ENCODE results near the gene CAMTA1. TPM values are rescaled to one million over a fixed set of nuclear protein-coding genes. Genes with fewer than 3 reads are reported as not detected.

The CAMTA1 gene
- total RNA-seq, 2 experiments from 2014 or later = 43.3 to 46.0 TPM

- no peaks in the 10 kb centered on the region for H3K4me1 Mint-ChIP-seq (ENCODE audit: low read depth)
- ChIA-PET CTCF (no interaction called here), POLR2A (no interaction called here)
- H3K36me3 Mint-ChIP-seq (ENCODE audit: low read depth) = no peaks in the 10 kb centered on the region
- DNase-seq (no peak), ATAC-seq (no peak)
- no peaks in the 10 kb centered on the region for H3K27me3 Mint-ChIP-seq (ENCODE audit: low read depth)
- H3K4me3 Mint-ChIP-seq = no peak overlapping the region
- no peaks in the 10 kb centered on the region for H3K9me3 Mint-ChIP-seq (ENCODE audit: insufficient read depth)
- no peak overlapping the region for H3K27ac Mint-ChIP-seq
Measured at GRCh38 chr1:7487766-7488474, 702.7 kb downstream of the CAMTA1 start.

DNA sequence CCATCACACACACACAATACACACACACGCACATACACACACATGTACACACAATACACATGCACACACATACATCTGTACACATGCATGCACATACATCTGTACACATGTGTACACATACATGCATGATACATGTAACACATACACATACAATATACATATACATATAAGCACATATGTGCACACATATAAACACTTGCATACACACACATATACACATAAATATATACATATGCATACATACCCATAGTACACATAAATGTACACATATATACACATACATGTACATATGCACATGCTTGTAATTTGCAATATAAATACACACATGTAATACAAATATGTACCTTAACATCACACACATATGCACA, 703.2 kb downstream of the CAMTA1 start:
- no peak for ATAC-seq
- DNase-seq = no peak
- Mint-ChIP-seq H3K9me3 (ENCODE audit: insufficient read depth) (no peaks in the 10 kb centered on the region), H3K27me3 (ENCODE audit: low read depth) (no peaks in the 10 kb centered on the region), H3K4me1 (ENCODE audit: low read depth) (no peaks in the 10 kb centered on the region), H3K36me3 (ENCODE audit: low read depth) (no peaks in the 10 kb centered on the region), H3K27ac (no peak overlapping the region), H3K4me3 (no peak overlapping the region)
- POLR2A ChIA-PET = no interaction called here
- CTCF ChIA-PET = no interaction called here

- ChIA-PET POLR2A (no interaction called here), CTCF (no interaction called here)
- Mint-ChIP-seq H3K36me3 (ENCODE audit: low read depth) (no peaks in the 10 kb centered on the region), H3K4me1 (ENCODE audit: low read depth) (no peaks in the 10 kb centered on the region), H3K4me3 (no peak overlapping the region), H3K27me3 (ENCODE audit: low read depth) (no peaks in the 10 kb centered on the region), H3K9me3 (ENCODE audit: insufficient read depth) (no peaks in the 10 kb centered on the region), H3K27ac (no peak overlapping the region)
- ATAC-seq = no peak
- no peak for DNase-seq
Measured at GRCh38 chr1:7489586-7489985, 704.3 kb downstream of the CAMTA1 start.

- Mint-ChIP-seq H3K4me3 (no peak overlapping the region), H3K4me1 (ENCODE audit: low read depth) (no peaks in the 10 kb centered on the region), H3K27me3 (ENCODE audit: low read depth) (no peaks in the 10 kb centered on the region), H3K9me3 (ENCODE audit: insufficient read depth) (no peaks in the 10 kb centered on the region), H3K27ac (no peak overlapping the region), H3K36me3 (ENCODE audit: low read depth) (no peaks in the 10 kb centered on the region)
- POLR2A ChIA-PET = no interaction called here
- no peak for DNase-seq
- CTCF ChIA-PET = no interaction called here
- no peak for ATAC-seq
Measured at GRCh38 chr1:7490576-7490975, 705.3 kb downstream of the CAMTA1 start.

DNA sequence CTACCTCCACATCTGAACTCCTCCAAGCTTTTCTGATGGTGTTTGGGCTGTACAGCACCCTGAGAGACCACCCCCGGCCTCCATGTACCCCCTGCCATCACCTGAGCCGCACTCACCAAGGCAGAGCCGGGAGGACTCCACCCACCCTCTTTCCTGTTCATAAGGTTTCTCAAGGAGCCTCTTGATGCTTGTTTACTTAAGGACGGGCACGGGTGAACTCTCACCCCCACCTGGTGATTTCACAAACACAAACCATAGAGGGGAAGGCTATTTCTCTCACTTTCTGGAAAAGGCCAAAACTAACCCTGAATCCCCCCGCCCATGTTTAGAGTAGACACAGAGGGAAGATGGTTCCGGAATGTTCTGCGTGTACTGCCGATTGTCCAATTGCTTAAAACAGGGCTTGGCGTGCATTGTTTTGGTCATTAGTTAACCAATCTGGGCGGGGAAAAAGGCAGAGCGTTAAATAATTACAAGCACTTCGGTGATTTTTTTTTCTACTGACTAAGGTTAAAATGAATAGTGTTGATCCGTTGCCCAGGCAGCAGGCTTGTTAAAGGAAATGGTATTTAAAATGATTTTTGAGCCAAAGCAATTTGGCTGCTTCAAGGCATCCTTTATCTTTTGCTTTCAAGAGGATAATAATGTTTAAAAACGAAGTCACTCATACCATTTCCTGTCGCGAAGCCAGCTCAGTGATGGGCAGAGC, 706.0 kb downstream of the CAMTA1 start:
- no peaks in the 10 kb centered on the region for H3K9me3 Mint-ChIP-seq (ENCODE audit: insufficient read depth)
- no peaks in the 10 kb centered on the region for H3K4me1 Mint-ChIP-seq (ENCODE audit: low read depth)
- no peak overlapping the region for H3K27ac Mint-ChIP-seq
- POLR2A ChIA-PET = no interaction called here
- no peak for DNase-seq
- H3K4me3 Mint-ChIP-seq = no peak overlapping the region
- no peaks in the 10 kb centered on the region for H3K36me3 Mint-ChIP-seq (ENCODE audit: low read depth)
- CTCF ChIA-PET = no interaction called here
- ATAC-seq = no peak
- no peaks in the 10 kb centered on the region for H3K27me3 Mint-ChIP-seq (ENCODE audit: low read depth)

DNA sequence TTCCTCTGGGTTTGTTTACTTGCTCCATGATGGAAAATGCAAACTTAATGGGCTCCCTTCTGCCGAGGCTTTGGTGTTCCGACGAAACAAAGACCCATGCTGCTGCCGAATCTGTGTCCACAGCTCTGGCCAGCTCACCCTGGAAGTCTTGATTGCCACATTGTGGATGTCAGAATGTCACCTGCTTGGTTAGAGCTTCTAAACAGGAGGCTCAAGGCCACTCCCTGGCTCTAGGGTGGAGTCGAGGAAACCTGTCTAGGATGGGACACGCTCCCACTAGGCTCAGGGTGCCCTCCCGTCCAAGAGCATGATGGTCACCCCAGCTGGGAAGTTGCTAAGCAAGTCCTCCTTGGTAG, 706.5 kb downstream of the CAMTA1 start:
- ChIA-PET POLR2A (no interaction called here), CTCF (no interaction called here)
- Mint-ChIP-seq H3K36me3 (ENCODE audit: low read depth) (no peaks in the 10 kb centered on the region), H3K9me3 (ENCODE audit: insufficient read depth) (no peaks in the 10 kb centered on the region), H3K4me3 (no peak overlapping the region), H3K27ac (no peak overlapping the region), H3K27me3 (ENCODE audit: low read depth) (no peaks in the 10 kb centered on the region), H3K4me1 (ENCODE audit: low read depth) (no peaks in the 10 kb centered on the region)
- DNase-seq = no peak
- ATAC-seq = no peak

DNA sequence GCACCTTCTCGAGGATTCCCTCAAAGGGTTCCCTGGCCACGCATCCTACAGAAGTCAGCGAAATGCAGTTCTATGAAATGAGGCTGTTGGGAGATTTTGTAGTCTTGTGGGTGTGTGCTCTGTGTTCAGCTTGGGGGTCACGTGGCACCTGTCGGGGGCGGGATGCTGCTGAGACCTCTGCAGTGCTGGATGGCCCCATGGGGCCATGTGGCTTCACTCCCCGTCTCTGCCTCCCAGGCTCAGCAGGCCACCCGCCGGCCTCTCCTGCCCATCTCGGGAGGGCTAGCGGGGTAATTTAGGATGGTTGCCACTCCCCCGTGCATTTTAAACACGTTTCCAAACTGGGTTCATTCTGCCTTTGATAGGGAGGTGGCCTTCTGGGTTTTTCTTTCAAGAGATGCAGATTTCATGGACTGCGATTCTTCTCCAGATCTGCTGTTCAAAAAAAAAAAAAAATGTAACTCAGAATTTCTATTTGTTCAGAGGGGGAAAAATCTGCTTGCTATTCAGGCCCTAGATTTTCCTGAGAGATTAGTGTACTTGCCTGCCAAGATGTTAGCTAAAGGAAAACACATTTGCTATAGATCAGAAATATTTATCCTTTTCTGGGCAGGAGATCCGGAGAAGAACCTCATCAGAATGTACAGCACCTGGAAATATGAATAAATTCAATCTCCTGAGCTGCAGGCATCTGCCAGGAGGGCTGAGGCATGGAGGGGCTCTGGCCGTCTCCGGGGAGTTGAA, 708.6 kb downstream of the CAMTA1 start:
- H3K36me3 Mint-ChIP-seq (ENCODE audit: low read depth) = no peaks in the 10 kb centered on the region
- POLR2A ChIA-PET = no interaction called here
- CTCF ChIA-PET = no interaction called here
- H3K9me3 Mint-ChIP-seq (ENCODE audit: insufficient read depth) = no peaks in the 10 kb centered on the region
- no peaks in the 10 kb centered on the region for H3K27me3 Mint-ChIP-seq (ENCODE audit: low read depth)
- DNase-seq = no peak
- no peak overlapping the region for H3K4me3 Mint-ChIP-seq
- H3K4me1 Mint-ChIP-seq (ENCODE audit: low read depth) = no peaks in the 10 kb centered on the region
- no peak for ATAC-seq
- H3K27ac Mint-ChIP-seq = no peak overlapping the region

GRCh38 chr1:7495962-7496361, 710.7 kb downstream of the CAMTA1 start:
- no peaks in the 10 kb centered on the region for H3K4me1 Mint-ChIP-seq (ENCODE audit: low read depth)
- no peak overlapping the region for H3K4me3 Mint-ChIP-seq
- DNase-seq = no peak
- ChIA-PET POLR2A (no interaction called here), CTCF (no interaction called here)
- no peak for ATAC-seq
- H3K36me3 Mint-ChIP-seq (ENCODE audit: low read depth) = no peaks in the 10 kb centered on the region
- H3K9me3 Mint-ChIP-seq (ENCODE audit: insufficient read depth) = no peaks in the 10 kb centered on the region
- H3K27me3 Mint-ChIP-seq (ENCODE audit: low read depth) = no peaks in the 10 kb centered on the region
- no peak overlapping the region for H3K27ac Mint-ChIP-seq

DNA sequence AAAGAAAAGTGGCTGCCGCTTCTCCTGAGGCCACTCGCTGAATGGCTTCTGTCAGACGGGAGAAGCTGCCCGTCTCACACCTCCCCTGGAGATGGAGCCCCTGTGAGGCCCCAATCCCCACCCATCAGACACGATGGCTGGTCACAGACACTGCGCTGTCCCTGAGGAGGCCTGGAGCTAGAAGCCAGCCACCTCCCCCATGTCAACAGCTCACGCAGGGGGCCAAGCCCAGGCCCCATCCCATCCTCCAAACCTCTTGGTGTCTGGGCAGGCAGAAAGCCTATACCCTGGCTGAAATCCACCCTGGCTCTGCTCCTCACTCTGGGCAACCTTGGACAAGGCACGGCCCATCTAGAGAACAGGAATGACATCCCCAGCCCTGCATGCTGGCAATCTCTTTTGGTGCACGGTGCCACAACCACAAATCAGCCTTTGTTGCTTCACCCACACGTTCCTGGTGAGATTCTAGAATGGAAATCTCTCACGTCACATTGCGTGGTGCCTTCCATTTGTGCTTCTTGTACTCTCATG, 711.9 kb downstream of the CAMTA1 start:
- no peaks in the 10 kb centered on the region for H3K27me3 Mint-ChIP-seq (ENCODE audit: low read depth)
- ATAC-seq (no peak), DNase-seq (no peak)
- POLR2A ChIA-PET = no interaction called here
- H3K4me3 Mint-ChIP-seq = no peak overlapping the region
- no peaks in the 10 kb centered on the region for H3K9me3 Mint-ChIP-seq (ENCODE audit: insufficient read depth)
- no peak overlapping the region for H3K27ac Mint-ChIP-seq
- CTCF ChIA-PET = no interaction called here
- H3K36me3 Mint-ChIP-seq (ENCODE audit: low read depth) = no peaks in the 10 kb centered on the region
- H3K4me1 Mint-ChIP-seq (ENCODE audit: low read depth) = no peaks in the 10 kb centered on the region

GRCh38 chr1:7500381-7501083, 715.3 kb downstream of the CAMTA1 start:
- H3K36me3 Mint-ChIP-seq (ENCODE audit: low read depth) = no peaks in the 10 kb centered on the region
- ChIA-PET CTCF (no interaction called here), POLR2A (no interaction called here)
- H3K4me3 Mint-ChIP-seq = no peak overlapping the region
- H3K4me1 Mint-ChIP-seq (ENCODE audit: low read depth) = no peaks in the 10 kb centered on the region
- H3K27me3 Mint-ChIP-seq (ENCODE audit: low read depth) = no peaks in the 10 kb centered on the region
- H3K27ac Mint-ChIP-seq = no peak overlapping the region
- no peaks in the 10 kb centered on the region for H3K9me3 Mint-ChIP-seq (ENCODE audit: insufficient read depth)
- DNase-seq (no peak), ATAC-seq (no peak)

GRCh38 chr1:7501084-7501491, 715.8 kb downstream of the CAMTA1 start:
- no peak for ATAC-seq
- POLR2A ChIA-PET = no interaction called here
- Mint-ChIP-seq H3K27me3 (ENCODE audit: low read depth) (no peaks in the 10 kb centered on the region), H3K4me1 (ENCODE audit: low read depth) (no peaks in the 10 kb centered on the region), H3K4me3 (no peak overlapping the region), H3K27ac (no peak overlapping the region), H3K36me3 (ENCODE audit: low read depth) (no peaks in the 10 kb centered on the region), H3K9me3 (ENCODE audit: insufficient read depth) (no peaks in the 10 kb centered on the region)
- DNase-seq = no peak
- CTCF ChIA-PET = no interaction called here
